ENCODE results near the gene MOGAT1.

Gene MOGAT1

GRCh38 chr2:222669353-222669752 lies 2.1 kb upstream of the MOGAT1 start:
- no peak overlapping the region for H3K4me3 ChIP-seq (ENCODE audit: low read depth, low read length)
- POLR2A ChIA-PET: no interaction called here
- no peaks in the 10 kb centered on the region for H3K9me3 ChIP-seq (ENCODE audit: control insufficient read depth, insufficient read depth, low read depth, low read length)
- TF ChIP-seq KLF16 (tag by site-specific recombination; IDR thresholded peaks at IDR 0.05): no peak
- peak; percentile 65 for TF ChIP-seq REST (tag by site-specific recombination; IDR thresholded peaks at IDR 0.05)
- CTCF ChIA-PET: interaction anchor here (0.7 to 1.0 kb wide), 5 partner anchors 8 to 270 kb away, joined by 3 to 4 read pairs (median 3); no protein-coding TSS in a partner anchor
- H3K36me3 ChIP-seq (ENCODE audit: control insufficient read depth in 2 of 2, insufficient read depth in 1 of 2, low read length in 2 of 2): no peaks in the 10 kb centered on the region
- H3K27ac ChIP-seq (ENCODE audit: extremely low read depth, low read depth, low read length): no peak overlapping the region
- no peaks in the 10 kb centered on the region for H3K4me1 ChIP-seq (ENCODE audit: control insufficient read depth, insufficient read depth, low read length)

GRCh38 chr2:222670191-222671038 lies 1.0 kb upstream of the MOGAT1 start:
- H3K9me3 ChIP-seq (ENCODE audit: control insufficient read depth, insufficient read depth, low read depth, low read length): no peaks in the 10 kb centered on the region
- H3K4me3 ChIP-seq (ENCODE audit: low read depth, low read length): no peak overlapping the region
- CTCF ChIA-PET: interaction anchor here (0.5 kb wide), 1 partner anchor 82 kb away, joined by 3 read pairs; no protein-coding TSS in a partner anchor
- no peaks in the 10 kb centered on the region for H3K36me3 ChIP-seq (ENCODE audit: control insufficient read depth in 2 of 2, insufficient read depth in 1 of 2, low read length in 2 of 2)
- no peak overlapping the region for H3K27ac ChIP-seq (ENCODE audit: extremely low read depth, low read depth, low read length)
- POLR2A ChIA-PET: no interaction called here
- H3K4me1 ChIP-seq (ENCODE audit: control insufficient read depth, insufficient read depth, low read length): no peaks in the 10 kb centered on the region
- no peak for TF ChIP-seq ZBTB21 (tag by site-specific recombination; IDR thresholded peaks at IDR 0.05)
- TF ChIP-seq ZNF654 (tag by site-specific recombination; IDR thresholded peaks at IDR 0.05; ENCODE audit: low read depth): no peak
- no peak for TF ChIP-seq SP2 (tag by site-specific recombination; IDR thresholded peaks at IDR 0.05)
- peak; percentile 36; the same call in 1 of the 2 replicates for TF ChIP-seq ZNF623 (tag by site-specific recombination; IDR thresholded peaks at IDR 0.05)

DNA sequence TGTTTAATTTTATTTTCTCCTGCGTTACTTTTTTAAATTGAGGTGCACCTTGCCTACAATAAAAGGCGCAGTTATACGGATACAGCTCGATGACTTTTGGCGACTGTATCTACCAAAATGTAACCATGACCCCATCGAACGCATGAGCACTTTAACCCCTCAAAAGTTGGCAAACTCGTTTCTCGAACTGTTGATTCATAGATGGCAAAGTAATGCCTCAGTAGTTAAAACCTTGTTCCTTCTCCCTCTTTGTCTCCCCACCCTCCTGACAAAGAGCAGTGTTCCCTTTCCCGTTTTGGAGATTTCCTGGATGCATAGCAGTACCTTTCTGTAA lies 577 bp downstream of the MOGAT1 start:
- Histone ChIP-seq H3K36me3 (ENCODE audit: control insufficient read depth in 2 of 2, insufficient read depth in 1 of 2, low read length in 2 of 2) (no peaks in the 10 kb centered on the region), H3K9me3 (ENCODE audit: control insufficient read depth, insufficient read depth, low read depth, low read length) (no peaks in the 10 kb centered on the region), H3K27ac (ENCODE audit: extremely low read depth, low read depth, low read length) (no peak overlapping the region), H3K4me3 (ENCODE audit: low read depth, low read length) (no peak overlapping the region), H3K4me1 (ENCODE audit: control insufficient read depth, insufficient read depth, low read length) (no peaks in the 10 kb centered on the region)
- TF ChIP-seq ZNF335 (tag by site-specific recombination; conservative IDR thresholded peaks at IDR 0.05): no peak
- TF ChIP-seq AEBP2 (tag by site-specific recombination; IDR thresholded peaks at IDR 0.05; ENCODE audit: borderline replicate concordance): no peak
- no peak for TF ChIP-seq ZNF391 (tag by site-specific recombination; IDR thresholded peaks at IDR 0.05; ENCODE audit: borderline replicate concordance, low read depth)
- TF ChIP-seq PBX3 (CRISPR knock-in tag; IDR thresholded peaks at IDR 0.05): no peak
- TF ChIP-seq ZNF362 (tag by site-specific recombination; IDR thresholded peaks at IDR 0.05): no peak
- no peak for TF ChIP-seq ZBTB48 (tag by site-specific recombination; IDR thresholded peaks at IDR 0.05)
- no peak for TF ChIP-seq ZNF561 (tag by site-specific recombination; IDR thresholded peaks at IDR 0.05; ENCODE audit: borderline replicate concordance)
- no peak for TF ChIP-seq ZNF114 (tag by site-specific recombination; IDR thresholded peaks at IDR 0.05)
- TF ChIP-seq ZNF23 (tag by site-specific recombination; IDR thresholded peaks at IDR 0.05; ENCODE audit: borderline replicate concordance): no peak
- TF ChIP-seq ZNF248 (tag by site-specific recombination; IDR thresholded peaks at IDR 0.05): no peak
- TF ChIP-seq ZNF473 (tag by site-specific recombination; IDR thresholded peaks at IDR 0.05): no peak
- POLR2A ChIA-PET: no interaction called here
- CTCF ChIA-PET: no interaction called here

Data from HEK293 (cell line).